Thoracic aorta (tissue), 2 donors: Measurements from ENCODE around the gene FREM2. TPM values are rescaled to one million over a fixed set of nuclear protein-coding genes. Genes with fewer than 3 reads are reported as not detected.

ENCODE experiments used
- ATAC-seq: fragments of 150-250 bp; one replicate; pipeline ENCODE4 v1.8.0; 2017; ENCODE audit warnings: low read depth; ENCODE audit not compliant: insufficient number of reproducible peaks, low FRiP score
- DNase-seq: peaks from one replicate; pipeline ENCODE4 v3.0.0-alpha.2; 2020; ENCODE audit warnings: low spot score
- H3K27ac ChIP-seq, 2 donors: fragments of 200-600 bp; sonication (generic); 1 replicate in 1 of 2; 2 replicates in 1 of 2; pipeline ENCODE4 v1.5.1; 2016; ENCODE audit warnings: mild to moderate bottlenecking in 2 of 2, moderate library complexity in 2 of 2
- H3K27me3 ChIP-seq: fragments of 200-600 bp; sonication (generic); replicated peaks from 2 replicates; pipeline ENCODE4 v1.6.0; 2016; ENCODE audit warnings: mild to moderate bottlenecking; ENCODE audit not compliant: insufficient read depth
- H3K36me3 ChIP-seq: fragments of 200-600 bp; sonication (generic); one replicate; pipeline ENCODE4 v1.5.1; 2016
- H3K4me1 ChIP-seq, 2 donors: fragments of 200-600 bp; sonication (generic); 1 replicate in 1 of 2; 2 replicates in 1 of 2; pipeline versions ENCODE4 v1.5.1 to v1.6.0; 2016; ENCODE audit warnings: low read depth in 2 of 2, mild to moderate bottlenecking in 1 of 2; ENCODE audit not compliant: control insufficient read depth in 1 of 2
- H3K4me3 ChIP-seq: fragments of 200-600 bp; sonication (generic); 2 replicates; pipeline ENCODE4 v1.5.1; 2016; ENCODE audit warnings: mild to moderate bottlenecking
- H3K9me3 ChIP-seq: fragments of 200-600 bp; sonication (generic); 2 replicates; pipeline ENCODE4 v1.5.1; 2016
- total RNA-seq, 2 donors: library from RNA; depleted of rRNA; stranded (reverse); fragments of >200 nt; gene quantifications; one replicate each; pipeline versions ENCODE4 v1.1.0 to v1.2.3, GENCODE V29; 2016
- TF ChIP-seq, protein P1 (sequence below): fragments of 200-600 bp; sonication (generic); IDR thresholded peaks from one replicate; pipeline ENCODE4 v1.5.1; 2019; ENCODE audit warnings: antibody characterized with exemption

FREM2 gene
- total RNA-seq, 2 donors from 2014 or later, result 0.14 TPM; not detected in 1

DNA sequence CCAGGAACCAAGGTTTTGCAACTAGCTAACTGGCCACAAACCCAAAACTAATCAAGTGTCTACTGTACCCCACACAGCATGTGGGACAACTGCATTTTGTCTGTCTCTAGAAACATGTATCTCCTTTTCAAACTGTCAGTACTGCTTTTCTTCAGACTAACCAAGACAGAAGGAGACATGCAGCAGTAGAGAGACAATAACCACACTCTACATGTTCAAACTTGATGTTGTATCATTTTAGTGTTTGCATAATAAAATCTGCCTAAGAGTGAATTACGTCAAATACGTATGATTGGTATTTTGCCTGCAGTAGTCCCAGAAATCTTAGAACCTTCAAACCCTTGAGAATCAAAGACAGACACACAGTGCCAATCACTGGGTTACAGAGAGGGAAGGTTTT is 22.0 kb upstream of the FREM2 start:
- Histone ChIP-seq H3K4me3 (no peak overlapping the region), H3K4me1 (no peaks in the 10 kb centered on the region), H3K36me3 (no peaks in the 10 kb centered on the region), H3K9me3 (no peaks in the 10 kb centered on the region), H3K27me3 (no peaks in the 10 kb centered on the region), H3K27ac (no peak overlapping the region)
- no peak for ATAC-seq
- no peak for DNase-seq
- TF ChIP-seq, protein P1, sequence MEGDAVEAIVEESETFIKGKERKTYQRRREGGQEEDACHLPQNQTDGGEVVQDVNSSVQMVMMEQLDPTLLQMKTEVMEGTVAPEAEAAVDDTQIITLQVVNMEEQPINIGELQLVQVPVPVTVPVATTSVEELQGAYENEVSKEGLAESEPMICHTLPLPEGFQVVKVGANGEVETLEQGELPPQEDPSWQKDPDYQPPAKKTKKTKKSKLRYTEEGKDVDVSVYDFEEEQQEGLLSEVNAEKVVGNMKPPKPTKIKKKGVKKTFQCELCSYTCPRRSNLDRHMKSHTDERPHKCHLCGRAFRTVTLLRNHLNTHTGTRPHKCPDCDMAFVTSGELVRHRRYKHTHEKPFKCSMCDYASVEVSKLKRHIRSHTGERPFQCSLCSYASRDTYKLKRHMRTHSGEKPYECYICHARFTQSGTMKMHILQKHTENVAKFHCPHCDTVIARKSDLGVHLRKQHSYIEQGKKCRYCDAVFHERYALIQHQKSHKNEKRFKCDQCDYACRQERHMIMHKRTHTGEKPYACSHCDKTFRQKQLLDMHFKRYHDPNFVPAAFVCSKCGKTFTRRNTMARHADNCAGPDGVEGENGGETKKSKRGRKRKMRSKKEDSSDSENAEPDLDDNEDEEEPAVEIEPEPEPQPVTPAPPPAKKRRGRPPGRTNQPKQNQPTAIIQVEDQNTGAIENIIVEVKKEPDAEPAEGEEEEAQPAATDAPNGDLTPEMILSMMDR, result no peak

- Histone ChIP-seq H3K27me3 (no peaks in the 10 kb centered on the region), H3K27ac (no peak overlapping the region), H3K36me3 (no peaks in the 10 kb centered on the region), H3K4me3 (no peak overlapping the region), H3K4me1 (no peaks in the 10 kb centered on the region), H3K9me3 (no peaks in the 10 kb centered on the region)
- DNase-seq, result no peak
- TF ChIP-seq, protein P1, result no peak
- ATAC-seq, result no peak
Measured at GRCh38 chr13:38667526-38668109, 19.3 kb upstream of the FREM2 start.

DNA sequence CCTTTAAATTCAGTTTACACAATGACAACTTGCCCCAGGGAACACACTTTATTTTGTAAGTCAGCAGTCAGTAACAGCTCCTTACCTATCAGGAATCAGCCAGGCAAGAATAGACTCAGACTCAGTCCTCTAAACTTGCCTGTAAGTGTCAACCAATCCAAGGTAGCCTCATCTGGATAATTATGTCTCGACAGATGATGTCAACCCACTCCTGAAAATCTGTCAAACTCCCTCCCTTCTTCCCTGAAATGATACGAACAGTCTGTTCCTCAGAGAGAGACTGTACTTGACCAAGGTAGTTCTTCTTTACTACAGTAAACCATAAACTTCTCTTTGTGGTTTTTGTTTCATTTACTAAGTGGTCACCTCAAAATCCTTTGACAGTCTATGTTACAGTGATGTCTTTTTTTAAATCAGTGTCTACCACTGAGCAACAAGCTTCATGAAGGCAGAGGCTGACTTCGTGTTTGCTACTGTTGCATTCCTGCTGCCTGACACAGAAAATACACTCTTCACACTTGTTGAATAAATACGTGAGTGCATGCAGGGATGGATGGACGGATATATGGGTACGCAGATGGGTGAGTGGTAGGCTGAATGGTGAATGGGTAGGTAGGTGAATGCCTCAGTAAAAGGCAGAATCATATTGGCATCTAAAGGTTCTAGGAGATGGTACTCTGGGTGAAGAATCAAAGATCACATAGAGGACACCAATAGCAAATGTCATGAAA is 17.5 kb upstream of the FREM2 start:
- TF ChIP-seq, protein P1, result no peak
- Histone ChIP-seq H3K27me3 (peaks cover 3% of the 10 kb centered on the region), H3K4me3 (no peak overlapping the region), H3K9me3 (no peaks in the 10 kb centered on the region), H3K27ac (no peak overlapping the region), H3K4me1 (no peaks in the 10 kb centered on the region), H3K36me3 (no peaks in the 10 kb centered on the region)
- ATAC-seq (no peak), DNase-seq (no peak)

DNA sequence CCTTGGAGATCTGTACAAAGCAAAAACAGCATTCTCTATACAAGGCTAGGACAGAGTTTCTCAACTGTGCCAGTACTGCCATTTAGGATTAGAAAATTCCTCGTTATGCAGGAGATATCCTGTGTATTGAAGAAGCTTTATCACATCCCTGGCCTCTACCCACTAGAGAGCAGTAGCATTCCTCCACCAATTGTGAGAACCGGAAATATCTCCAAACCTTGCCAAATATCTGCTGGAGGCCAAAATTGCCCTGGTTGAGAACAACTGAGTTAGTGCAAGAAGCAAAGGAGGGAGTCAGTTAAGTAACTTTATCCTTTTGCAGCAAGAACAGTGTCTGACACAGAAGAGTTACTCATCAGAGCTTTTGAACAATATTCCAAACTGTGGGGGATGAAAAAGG is 16.2 kb upstream of the FREM2 start:
- Histone ChIP-seq H3K9me3 (no peaks in the 10 kb centered on the region), H3K4me3 (no peak overlapping the region), H3K27ac (no peak overlapping the region), H3K27me3 (peaks cover 3% of the 10 kb centered on the region), H3K4me1 (no peaks in the 10 kb centered on the region), H3K36me3 (no peaks in the 10 kb centered on the region)
- DNase-seq (no peak), ATAC-seq (no peak)
- TF ChIP-seq, protein P1, result no peak

DNA sequence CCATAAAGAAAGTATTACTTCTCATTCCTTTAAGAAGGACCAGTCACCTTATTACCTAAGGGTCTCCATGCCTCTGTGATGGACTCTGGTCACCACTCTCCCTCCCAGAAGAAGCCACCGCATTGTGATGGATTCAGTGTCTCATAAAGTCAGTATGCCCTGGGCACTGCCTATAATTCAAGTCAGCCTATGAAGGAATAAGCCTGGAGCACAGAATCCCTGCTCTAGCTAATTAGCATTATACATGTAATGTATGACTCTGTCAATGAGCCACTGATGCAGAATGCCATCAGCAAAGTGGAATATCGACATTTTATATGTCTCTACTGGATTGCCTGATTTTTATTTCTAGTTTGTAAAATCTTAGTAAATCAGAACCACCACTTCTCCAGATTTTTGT is 14.9 kb upstream of the FREM2 start:
- no peak for DNase-seq
- TF ChIP-seq, protein P1, result no peak
- no peaks in the 10 kb centered on the region for H3K9me3 ChIP-seq
- H3K27me3 ChIP-seq, result peaks cover 3% of the 10 kb centered on the region
- ATAC-seq, result no peak
- no peaks in the 10 kb centered on the region for H3K36me3 ChIP-seq
- H3K4me3 ChIP-seq, result no peak overlapping the region
- H3K4me1 ChIP-seq, result no peaks in the 10 kb centered on the region
- no peak overlapping the region for H3K27ac ChIP-seq
